Measurements from ENCODE around the gene ZNF226. TPM values are rescaled to one million over a fixed set of nuclear protein-coding genes. Genes with fewer than 3 reads are reported as not detected.
"Not testable (repeated sequence)": the region's sequence is repeated elsewhere in the genome, so short reads cannot be mapped to it uniquely, and the experiment has no call there.

Gene ZNF226
- total RNA-seq, 4 donors from 2014 or later: 14.7 to 28.2 (median 20.5) TPM

- TF ChIP-seq CTCF (IDR thresholded peaks at IDR 0.05) (no peak), POLR2AphosphoS5 (IDR thresholded peaks at IDR 0.05) (no peak), POLR2A (IDR thresholded peaks at IDR 0.05) (no peak), EP300 (IDR thresholded peaks at IDR 0.05) (no peak)
- peaks cover 0 to 100% of the 10 kb centered on the region in 2 donors for H3K36me3 ChIP-seq
- H3K27ac ChIP-seq: no peak overlapping the region
- WGBS, 2 donors (ENCODE audit: low coverage in 1 of 2): 80 to 98% methylated on average over 3 to 4 of the region's 4 CpGs
- H3K4me1 ChIP-seq: no peaks in the 10 kb centered on the region
- H3K9me3 ChIP-seq: peaks cover 0 to 53% (median 1%) of the 10 kb centered on the region in 3 donors
- no peak for ATAC-seq
- H3K4me3 ChIP-seq: no peak overlapping the region
- no peaks in the 10 kb centered on the region for H3K27me3 ChIP-seq
Measured at GRCh38 chr19:44149776-44150175, 15.1 kb upstream of the ZNF226 start.

- H3K9me3 ChIP-seq: peaks cover 0 to 70% (median 1%) of the 10 kb centered on the region in 3 donors
- no peak overlapping the region for H3K27ac ChIP-seq
- TF ChIP-seq CTCF (IDR thresholded peaks at IDR 0.05): no peak
- no peak for TF ChIP-seq EP300 (IDR thresholded peaks at IDR 0.05)
- TF ChIP-seq POLR2A (IDR thresholded peaks at IDR 0.05): no peak
- no peak for TF ChIP-seq POLR2AphosphoS5 (IDR thresholded peaks at IDR 0.05)
- H3K4me1 ChIP-seq: no peaks in the 10 kb centered on the region
- WGBS, 2 donors (ENCODE audit: low coverage in 1 of 2): 98% methylated on average over 4 to 5 of the region's 5 CpGs
- no peak overlapping the region for H3K4me3 ChIP-seq
- H3K36me3 ChIP-seq: peaks cover 6 to 100% of the 10 kb centered on the region in 2 donors
- no peak for ATAC-seq
- H3K27me3 ChIP-seq: no peaks in the 10 kb centered on the region
Measured at GRCh38 chr19:44151491-44151890, 13.4 kb upstream of the ZNF226 start.

- Histone ChIP-seq H3K9me3 (peaks cover 0 to 98% (median 5%) of the 10 kb centered on the region in 3 donors), H3K27me3 (no peaks in the 10 kb centered on the region), H3K27ac (no peak overlapping the region), H3K4me3 (no peak overlapping the region), H3K4me1 (no peaks in the 10 kb centered on the region), H3K36me3 (peaks cover 16 to 68% of the 10 kb centered on the region in 2 donors)
- ATAC-seq: no peak
- TF ChIP-seq CTCF (IDR thresholded peaks at IDR 0.05) (no peak), POLR2AphosphoS5 (IDR thresholded peaks at IDR 0.05) (no peak), EP300 (IDR thresholded peaks at IDR 0.05) (no peak), POLR2A (IDR thresholded peaks at IDR 0.05) (no peak)
- WGBS, 2 donors (ENCODE audit: low coverage in 1 of 2): 100% methylated on average over 1 to 2 of the region's 2 CpGs
Measured at GRCh38 chr19:44156475-44156874, 8.4 kb upstream of the ZNF226 start.

- peaks cover 0 to 27% of the 10 kb centered on the region in 2 donors for H3K36me3 ChIP-seq
- no peaks in the 10 kb centered on the region for H3K27me3 ChIP-seq
- peaks cover 0 to 75% (median 0%) of the 10 kb centered on the region in 3 donors for H3K9me3 ChIP-seq
- no peak for ATAC-seq
- no peak overlapping the region for H3K27ac ChIP-seq
- H3K4me3 ChIP-seq: no peak overlapping the region
- 63% methylated on average over 1 of the region's 2 CpGs; no CpG with 5 or more reads in 1 of the 2 donors for WGBS, 2 donors (ENCODE audit: low coverage in 1 of 2)
- peaks cover 0 to 21% (median 5%) of the 10 kb centered on the region in 3 donors for H3K4me1 ChIP-seq
- TF ChIP-seq CTCF (IDR thresholded peaks at IDR 0.05) (no peak), EP300 (IDR thresholded peaks at IDR 0.05) (no peak), POLR2AphosphoS5 (IDR thresholded peaks at IDR 0.05) (no peak), POLR2A (IDR thresholded peaks at IDR 0.05) (no peak)
Measured at GRCh38 chr19:44163789-44164188, 1.1 kb upstream of the ZNF226 start.

- peaks cover 0 to 75% (median 0%) of the 10 kb centered on the region in 3 donors for H3K9me3 ChIP-seq
- no peak for ATAC-seq
- no peak for TF ChIP-seq EP300 (IDR thresholded peaks at IDR 0.05)
- no peak for TF ChIP-seq CTCF (IDR thresholded peaks at IDR 0.05)
- TF ChIP-seq POLR2A (IDR thresholded peaks at IDR 0.05): no peak
- TF ChIP-seq POLR2AphosphoS5 (IDR thresholded peaks at IDR 0.05): no peak
- 53 to 60% methylated on average over 1 to 3 of the region's 3 CpGs for WGBS, 2 donors (ENCODE audit: low coverage in 1 of 2)
- H3K4me3 ChIP-seq: peak overlapping the region; percentile 70 to 89
- peaks cover 0 to 21% (median 5%) of the 10 kb centered on the region in 3 donors for H3K4me1 ChIP-seq
- H3K27ac ChIP-seq: peak overlapping the region; percentile 45 to 86 (median 86)
- H3K27me3 ChIP-seq: no peaks in the 10 kb centered on the region
- peaks cover 0 to 33% of the 10 kb centered on the region in 2 donors for H3K36me3 ChIP-seq
Measured at GRCh38 chr19:44164327-44164672, 600 bp upstream of the ZNF226 start.

- peaks cover 0 to 12% (median 5%) of the 10 kb centered on the region in 3 donors for H3K4me1 ChIP-seq
Measured at GRCh38 chr19:44170660-44171059, 5.8 kb downstream of the ZNF226 start.

More at GRCh38 chr19:44170660-44171059, 5.8 kb downstream of the ZNF226 start:
- WGBS, 2 donors (ENCODE audit: low coverage in 1 of 2): 70 to 100% methylated on average over 2 to 5 of the region's 6 CpGs
- not testable (repeated sequence) for H3K4me3 ChIP-seq, H3K27ac ChIP-seq, H3K27me3 ChIP-seq, ATAC-seq
- H3K36me3 ChIP-seq: peaks cover 44 to 96% of the 10 kb centered on the region in 2 donors
- peaks cover 0 to 87% (median 9%) of the 10 kb centered on the region in 3 donors for H3K9me3 ChIP-seq

All from gastroesophageal sphincter (tissue), 4 donors.